Measurements from ENCODE around the gene SLC35E2B. TPM values are rescaled to one million over a fixed set of nuclear protein-coding genes. Genes with fewer than 3 reads are reported as not detected.

The SLC35E2B gene
- total RNA-seq, 1 experiment from 2014 or later: 51.3 TPM

DNA sequence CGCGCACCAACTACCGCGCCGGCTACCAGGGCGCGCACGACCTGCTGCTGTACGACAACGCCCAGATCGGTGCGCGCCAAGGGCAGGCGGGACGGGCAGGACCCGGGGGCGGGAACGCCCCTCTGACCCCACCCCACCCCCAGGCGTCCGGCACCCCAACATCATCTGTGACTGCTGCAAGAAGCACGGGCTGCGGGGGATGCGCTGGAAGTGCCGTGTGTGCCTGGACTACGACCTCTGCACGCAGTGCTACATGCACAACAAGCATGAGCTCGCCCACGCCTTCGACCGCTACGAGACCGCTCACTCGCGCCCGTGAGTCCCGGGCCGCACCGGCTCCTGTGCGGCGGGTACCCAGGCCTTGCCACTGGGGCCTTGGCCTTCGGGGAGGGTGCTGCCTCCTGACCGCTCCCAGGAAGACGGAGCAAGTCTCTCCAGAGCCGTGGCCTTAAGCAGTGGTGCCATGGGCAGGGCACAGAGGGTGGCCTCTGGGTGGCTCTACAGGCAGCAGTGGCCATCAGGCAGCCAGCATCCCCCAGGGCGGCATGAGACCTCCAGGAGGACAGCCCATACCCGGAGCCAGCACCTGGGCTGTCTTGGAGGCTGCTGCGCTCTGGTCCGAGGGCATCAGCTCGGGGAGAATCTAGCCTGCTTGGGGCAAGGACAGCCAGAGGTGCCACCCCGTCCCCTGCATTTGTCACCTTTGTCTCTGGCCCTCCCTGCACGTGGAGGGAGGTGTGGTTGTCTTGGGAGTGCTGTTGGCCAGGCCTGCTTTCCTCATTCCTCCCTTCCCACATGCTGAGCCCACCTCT lies 68.8 kb downstream of the SLC35E2B start:
- TF ChIP-seq USF2 (CRISPR knock-in tag; IDR thresholded peaks at IDR 0.05): no peak
- TF ChIP-seq ESRRA (CRISPR knock-in tag; IDR thresholded peaks at IDR 0.05; ENCODE audit: borderline replicate concordance): no peak
- TF ChIP-seq TCF7 (CRISPR knock-in tag; IDR thresholded peaks at IDR 0.05; ENCODE audit: low read depth): no peak
- no peak for TF ChIP-seq GRHL2 (CRISPR knock-in tag; IDR thresholded peaks at IDR 0.05; ENCODE audit: insufficient replicate concordance, severe bottlenecking)
- no peak for TF ChIP-seq USF1 (CRISPR knock-in tag; IDR thresholded peaks at IDR 0.05)
- no peak for TF ChIP-seq NR3C1 (CRISPR knock-in tag; conservative IDR thresholded peaks at IDR 0.05; ENCODE audit: low read depth)
- TF ChIP-seq ZNF121 (CRISPR knock-in tag; IDR thresholded peaks at IDR 0.05): no peak
- TF ChIP-seq NFYB (CRISPR knock-in tag; conservative IDR thresholded peaks at IDR 0.05; ENCODE audit: low read depth): no peak
- TF ChIP-seq RORB (CRISPR knock-in tag; IDR thresholded peaks at IDR 0.05): no peak
- no peak for TF ChIP-seq TEAD1 (CRISPR knock-in tag; IDR thresholded peaks at IDR 0.05)
- no peak for TF ChIP-seq CBFB (CRISPR knock-in tag; IDR thresholded peaks at IDR 0.05; ENCODE audit: low read depth)
- no peak for TF ChIP-seq ETV6 (CRISPR knock-in tag; IDR thresholded peaks at IDR 0.05)
- no peak for TF ChIP-seq ZNF671 (CRISPR knock-in tag; IDR thresholded peaks at IDR 0.05)
- no peak for TF ChIP-seq JAZF1 (CRISPR knock-in tag; IDR thresholded peaks at IDR 0.05)
- no peak for TF ChIP-seq RELA (CRISPR knock-in tag; IDR thresholded peaks at IDR 0.05; ENCODE audit: borderline replicate concordance)
- TF ChIP-seq, protein P1, sequence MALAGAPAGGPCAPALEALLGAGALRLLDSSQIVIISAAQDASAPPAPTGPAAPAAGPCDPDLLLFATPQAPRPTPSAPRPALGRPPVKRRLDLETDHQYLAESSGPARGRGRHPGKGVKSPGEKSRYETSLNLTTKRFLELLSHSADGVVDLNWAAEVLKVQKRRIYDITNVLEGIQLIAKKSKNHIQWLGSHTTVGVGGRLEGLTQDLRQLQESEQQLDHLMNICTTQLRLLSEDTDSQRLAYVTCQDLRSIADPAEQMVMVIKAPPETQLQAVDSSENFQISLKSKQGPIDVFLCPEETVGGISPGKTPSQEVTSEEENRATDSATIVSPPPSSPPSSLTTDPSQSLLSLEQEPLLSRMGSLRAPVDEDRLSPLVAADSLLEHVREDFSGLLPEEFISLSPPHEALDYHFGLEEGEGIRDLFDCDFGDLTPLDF (CRISPR knock-in tag; IDR thresholded peaks at IDR 0.05): no peak
- TF ChIP-seq PREB (CRISPR knock-in tag; IDR thresholded peaks at IDR 0.05; ENCODE audit: borderline replicate concordance): no peak
- H3K27me3 Mint-ChIP-seq (ENCODE audit: low read depth): no peaks in the 10 kb centered on the region
- no peaks in the 10 kb centered on the region for H3K9me3 Mint-ChIP-seq
- no peaks in the 10 kb centered on the region for H3K4me1 Mint-ChIP-seq
- H3K4me3 Mint-ChIP-seq: no peak overlapping the region
- no peak overlapping the region for H3K27ac Mint-ChIP-seq
- no peaks in the 10 kb centered on the region for H3K36me3 Mint-ChIP-seq
- ChIA-PET CTCF (no interaction called here), POLR2A (interaction anchor here (0.6 kb wide), 1 partner anchor 108 kb away, joined by 3 read pairs; no protein-coding TSS in a partner anchor)
- DNase-seq (ENCODE audit: low spot score) (no peak), ATAC-seq (no peak)

GRCh38 chr1:1623181-1623630 lies 69.4 kb downstream of the SLC35E2B start:
- Mint-ChIP-seq H3K9me3 (no peaks in the 10 kb centered on the region), H3K4me3 (no peak overlapping the region), H3K36me3 (no peaks in the 10 kb centered on the region), H3K4me1 (no peaks in the 10 kb centered on the region), H3K27me3 (ENCODE audit: low read depth) (no peaks in the 10 kb centered on the region), H3K27ac (no peak overlapping the region)
- ChIA-PET POLR2A (no interaction called here), CTCF (no interaction called here)
- DNase-seq (ENCODE audit: low spot score) (no peak), ATAC-seq (no peak)
- no peak for TF ChIP-seq NR1H2 (CRISPR knock-in tag; IDR thresholded peaks at IDR 0.05)
- TF ChIP-seq CREM (CRISPR knock-in tag; IDR thresholded peaks at IDR 0.05): no peak
- TF ChIP-seq, protein P2, sequence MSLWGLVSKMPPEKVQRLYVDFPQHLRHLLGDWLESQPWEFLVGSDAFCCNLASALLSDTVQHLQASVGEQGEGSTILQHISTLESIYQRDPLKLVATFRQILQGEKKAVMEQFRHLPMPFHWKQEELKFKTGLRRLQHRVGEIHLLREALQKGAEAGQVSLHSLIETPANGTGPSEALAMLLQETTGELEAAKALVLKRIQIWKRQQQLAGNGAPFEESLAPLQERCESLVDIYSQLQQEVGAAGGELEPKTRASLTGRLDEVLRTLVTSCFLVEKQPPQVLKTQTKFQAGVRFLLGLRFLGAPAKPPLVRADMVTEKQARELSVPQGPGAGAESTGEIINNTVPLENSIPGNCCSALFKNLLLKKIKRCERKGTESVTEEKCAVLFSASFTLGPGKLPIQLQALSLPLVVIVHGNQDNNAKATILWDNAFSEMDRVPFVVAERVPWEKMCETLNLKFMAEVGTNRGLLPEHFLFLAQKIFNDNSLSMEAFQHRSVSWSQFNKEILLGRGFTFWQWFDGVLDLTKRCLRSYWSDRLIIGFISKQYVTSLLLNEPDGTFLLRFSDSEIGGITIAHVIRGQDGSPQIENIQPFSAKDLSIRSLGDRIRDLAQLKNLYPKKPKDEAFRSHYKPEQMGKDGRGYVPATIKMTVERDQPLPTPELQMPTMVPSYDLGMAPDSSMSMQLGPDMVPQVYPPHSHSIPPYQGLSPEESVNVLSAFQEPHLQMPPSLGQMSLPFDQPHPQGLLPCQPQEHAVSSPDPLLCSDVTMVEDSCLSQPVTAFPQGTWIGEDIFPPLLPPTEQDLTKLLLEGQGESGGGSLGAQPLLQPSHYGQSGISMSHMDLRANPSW (CRISPR knock-in tag; conservative IDR thresholded peaks at IDR 0.05; ENCODE audit: low read depth): no peak
- TF ChIP-seq, protein P3, sequence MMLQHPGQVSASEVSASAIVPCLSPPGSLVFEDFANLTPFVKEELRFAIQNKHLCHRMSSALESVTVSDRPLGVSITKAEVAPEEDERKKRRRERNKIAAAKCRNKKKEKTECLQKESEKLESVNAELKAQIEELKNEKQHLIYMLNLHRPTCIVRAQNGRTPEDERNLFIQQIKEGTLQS (CRISPR knock-in tag; conservative IDR thresholded peaks at IDR 0.05): no peak
- no peak for TF ChIP-seq IRF2 (CRISPR knock-in tag; IDR thresholded peaks at IDR 0.05; ENCODE audit: borderline replicate concordance, low read depth)
- TF ChIP-seq, protein P4, sequence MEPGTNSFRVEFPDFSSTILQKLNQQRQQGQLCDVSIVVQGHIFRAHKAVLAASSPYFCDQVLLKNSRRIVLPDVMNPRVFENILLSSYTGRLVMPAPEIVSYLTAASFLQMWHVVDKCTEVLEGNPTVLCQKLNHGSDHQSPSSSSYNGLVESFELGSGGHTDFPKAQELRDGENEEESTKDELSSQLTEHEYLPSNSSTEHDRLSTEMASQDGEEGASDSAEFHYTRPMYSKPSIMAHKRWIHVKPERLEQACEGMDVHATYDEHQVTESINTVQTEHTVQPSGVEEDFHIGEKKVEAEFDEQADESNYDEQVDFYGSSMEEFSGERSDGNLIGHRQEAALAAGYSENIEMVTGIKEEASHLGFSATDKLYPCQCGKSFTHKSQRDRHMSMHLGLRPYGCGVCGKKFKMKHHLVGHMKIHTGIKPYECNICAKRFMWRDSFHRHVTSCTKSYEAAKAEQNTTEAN (CRISPR knock-in tag; IDR thresholded peaks at IDR 0.05): no peak
- TF ChIP-seq OVOL2 (CRISPR knock-in tag; IDR thresholded peaks at IDR 0.05; ENCODE audit: borderline replicate concordance): no peak
- TF ChIP-seq, protein P5, sequence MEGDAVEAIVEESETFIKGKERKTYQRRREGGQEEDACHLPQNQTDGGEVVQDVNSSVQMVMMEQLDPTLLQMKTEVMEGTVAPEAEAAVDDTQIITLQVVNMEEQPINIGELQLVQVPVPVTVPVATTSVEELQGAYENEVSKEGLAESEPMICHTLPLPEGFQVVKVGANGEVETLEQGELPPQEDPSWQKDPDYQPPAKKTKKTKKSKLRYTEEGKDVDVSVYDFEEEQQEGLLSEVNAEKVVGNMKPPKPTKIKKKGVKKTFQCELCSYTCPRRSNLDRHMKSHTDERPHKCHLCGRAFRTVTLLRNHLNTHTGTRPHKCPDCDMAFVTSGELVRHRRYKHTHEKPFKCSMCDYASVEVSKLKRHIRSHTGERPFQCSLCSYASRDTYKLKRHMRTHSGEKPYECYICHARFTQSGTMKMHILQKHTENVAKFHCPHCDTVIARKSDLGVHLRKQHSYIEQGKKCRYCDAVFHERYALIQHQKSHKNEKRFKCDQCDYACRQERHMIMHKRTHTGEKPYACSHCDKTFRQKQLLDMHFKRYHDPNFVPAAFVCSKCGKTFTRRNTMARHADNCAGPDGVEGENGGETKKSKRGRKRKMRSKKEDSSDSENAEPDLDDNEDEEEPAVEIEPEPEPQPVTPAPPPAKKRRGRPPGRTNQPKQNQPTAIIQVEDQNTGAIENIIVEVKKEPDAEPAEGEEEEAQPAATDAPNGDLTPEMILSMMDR (IDR thresholded peaks at IDR 0.05): no peak
- no peak for TF ChIP-seq NFE2L1 (CRISPR knock-in tag; IDR thresholded peaks at IDR 0.05)
